GM19397 (cell line): ENCODE measurements around the gene FTCD.

Experiments used
- ATAC-seq: cut with Tn5 transposase; IDR thresholded peaks from one replicate; pipeline ENCODE4 v1.9.1; 2021; ENCODE audit warnings: mild to moderate bottlenecking, moderate library complexity; ENCODE audit not compliant: unreplicated experiment

Gene FTCD

GRCh38 chr21:46095083-46095719, 60.2 kb downstream of the FTCD start:
- no peak for ATAC-seq

GRCh38 chr21:46094401-46095082, 60.8 kb downstream of the FTCD start:
- no peak for ATAC-seq

GRCh38 chr21:46093668-46094400, 61.5 kb downstream of the FTCD start:
- ATAC-seq: no peak

GRCh38 chr21:46092811-46093667, 62.3 kb downstream of the FTCD start:
- no peak for ATAC-seq

- ATAC-seq: no peak
Measured at GRCh38 chr21:46092026-46092764, 63.2 kb downstream of the FTCD start.

- no peak for ATAC-seq
Measured at GRCh38 chr21:46091631-46092025, 63.8 kb downstream of the FTCD start.

- no peak for ATAC-seq
Measured at GRCh38 chr21:46091118-46091517, 64.3 kb downstream of the FTCD start.

GRCh38 chr21:46089285-46089684, 66.1 kb downstream of the FTCD start:
- ATAC-seq: no peak

GRCh38 chr21:46088189-46088588, 67.2 kb downstream of the FTCD start:
- no peak for ATAC-seq

- no peak for ATAC-seq
Measured at GRCh38 chr21:46087641-46088040, 67.7 kb downstream of the FTCD start.
